GM18858 (cell line): ENCODE data around the gene NYAP1.

Experiments
- ATAC-seq: cut with Tn5 transposase; IDR thresholded peaks from one replicate; pipeline ENCODE4 v1.9.1; 2021; ENCODE audit not compliant: unreplicated experiment

NYAP1 gene

DNA sequence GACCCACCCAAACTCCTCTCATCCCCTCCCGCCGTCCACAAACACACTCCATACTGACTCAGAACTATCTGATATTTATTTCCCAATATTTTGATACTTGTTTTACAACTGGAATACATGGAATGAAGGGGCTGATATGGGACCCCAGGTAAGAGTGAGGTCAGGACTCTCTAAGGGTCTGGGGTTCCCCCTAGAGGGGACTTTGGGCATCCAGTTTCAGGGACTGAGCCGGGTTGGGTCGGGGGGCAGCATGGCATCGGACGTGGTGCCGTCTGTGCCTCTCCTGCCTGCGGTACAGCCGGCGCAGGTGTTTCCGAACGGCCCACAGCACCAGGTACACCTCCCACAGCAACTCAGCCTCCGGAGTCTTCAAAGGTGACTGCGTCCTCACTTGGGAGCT is 27.2 kb upstream of the NYAP1 start:
- ATAC-seq, result no peak

DNA sequence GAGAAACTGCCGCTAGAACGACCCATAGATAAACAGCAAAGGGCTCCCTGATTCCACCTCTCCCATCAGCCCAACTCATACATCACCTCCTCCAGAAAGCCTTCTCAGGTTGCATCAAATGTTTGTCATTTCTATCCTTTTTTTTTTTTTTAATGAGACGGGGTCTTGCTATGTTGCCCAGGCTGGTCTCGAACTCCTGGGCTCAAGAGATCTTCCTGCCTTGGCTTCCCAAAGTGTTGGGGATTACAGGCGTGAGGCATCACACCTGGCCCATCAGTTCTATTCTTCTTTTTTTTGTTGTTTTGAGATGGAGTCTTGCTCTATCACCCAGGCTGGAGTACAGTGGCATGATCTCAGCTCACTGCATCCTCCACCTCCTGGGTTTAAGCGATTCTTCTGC is 26.7 kb upstream of the NYAP1 start:
- no peak for ATAC-seq

DNA sequence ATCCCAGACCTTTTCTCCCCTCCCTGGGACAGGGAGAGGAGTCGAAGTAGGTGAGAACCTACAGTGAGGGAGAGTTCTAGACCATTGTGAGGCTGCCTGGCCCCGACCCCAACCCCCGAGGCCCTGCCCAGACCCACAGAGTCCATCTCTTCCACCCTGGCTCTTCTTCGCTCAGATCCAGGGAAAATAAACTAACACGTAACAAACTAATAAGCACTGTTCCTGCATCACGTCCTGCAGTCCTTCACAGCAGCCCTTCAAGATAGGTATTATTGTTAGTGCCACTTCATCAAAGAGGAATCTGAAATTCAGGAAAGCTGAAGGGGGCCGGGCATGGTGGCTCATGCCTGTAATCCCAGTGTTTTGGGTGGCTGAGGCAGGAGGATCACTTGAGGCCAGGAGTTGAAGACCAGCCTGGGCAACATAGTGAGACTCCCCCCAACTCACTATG is 19.5 kb upstream of the NYAP1 start, which contains the start of gene SPACDR:
TSS of gene SPACDR (minus strand) at position 51 of the 451 bp plus-strand sequence. CDS start 235 bp downstream, outside the sequence.
- no peak for ATAC-seq

DNA sequence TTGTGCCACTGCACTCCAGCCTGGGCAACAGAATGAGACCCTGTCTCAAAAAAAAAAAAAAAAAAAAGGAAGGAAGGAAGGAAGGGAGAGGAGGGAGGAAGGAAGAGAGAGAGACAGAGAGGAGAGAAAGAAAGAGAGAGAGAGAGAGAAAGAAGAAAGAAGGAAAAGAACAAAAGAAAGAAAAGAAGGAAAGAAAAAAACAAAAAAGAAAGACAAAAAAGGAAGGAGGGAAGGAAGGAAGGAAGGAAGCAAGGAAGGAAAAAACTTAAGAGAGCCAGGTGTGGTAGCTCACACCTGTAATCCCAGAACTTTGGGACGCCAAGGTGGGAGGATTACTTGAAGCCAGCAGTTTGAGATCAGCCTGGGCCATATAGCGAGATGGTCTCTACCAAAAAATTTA is 18.9 kb upstream of the NYAP1 start:
- no peak for ATAC-seq

DNA sequence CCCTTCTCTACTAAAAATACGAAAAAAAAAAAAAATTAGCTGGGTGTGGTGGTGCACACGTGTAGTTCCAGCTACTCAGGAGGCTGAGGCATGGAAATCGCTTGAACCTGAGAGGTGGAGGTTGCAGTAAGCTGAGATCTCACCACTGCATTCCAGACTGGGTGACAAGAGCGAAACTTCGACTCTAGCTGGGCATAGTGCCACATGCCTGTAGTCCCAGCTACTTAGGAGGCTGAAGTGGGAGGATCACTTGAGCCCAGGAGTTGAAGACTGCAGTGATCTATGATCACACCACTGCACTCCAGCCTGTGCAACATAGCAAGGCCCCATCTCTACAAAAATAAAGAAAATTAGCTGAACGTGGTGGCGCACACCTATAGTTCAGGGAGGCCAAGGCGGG is 18.4 kb upstream of the NYAP1 start:
- ATAC-seq, result no peak

DNA sequence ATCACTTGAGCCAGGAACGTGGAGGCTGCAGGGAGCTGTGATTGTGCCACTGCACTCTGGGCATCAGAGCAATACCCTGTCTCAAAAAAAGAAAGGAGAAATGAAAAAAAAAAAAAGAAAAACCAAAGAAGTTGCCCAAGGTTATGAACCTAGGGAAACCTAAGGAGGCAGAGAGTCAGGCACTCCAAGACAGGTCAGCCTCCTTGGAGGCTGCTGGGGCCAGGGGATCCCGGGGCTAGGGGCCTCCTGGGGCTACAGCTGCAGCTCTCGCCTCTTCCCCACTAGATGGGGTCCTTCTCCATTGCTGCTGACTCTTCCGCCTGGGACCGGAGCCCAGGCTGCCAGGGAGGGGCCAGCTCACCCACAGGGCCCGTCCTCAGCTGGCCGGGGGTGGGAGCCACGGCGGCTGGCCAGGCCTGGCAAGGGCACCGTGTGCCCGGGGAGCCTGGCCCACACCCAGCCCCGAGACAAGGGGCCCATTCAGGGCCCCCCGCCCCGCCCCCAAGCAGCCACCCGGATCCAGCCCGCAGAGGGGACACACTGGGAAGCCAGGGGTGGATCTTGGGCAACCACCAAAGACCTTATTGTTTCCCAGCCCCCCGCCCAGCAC is 17.9 kb upstream of the NYAP1 start:
- no peak for ATAC-seq

DNA sequence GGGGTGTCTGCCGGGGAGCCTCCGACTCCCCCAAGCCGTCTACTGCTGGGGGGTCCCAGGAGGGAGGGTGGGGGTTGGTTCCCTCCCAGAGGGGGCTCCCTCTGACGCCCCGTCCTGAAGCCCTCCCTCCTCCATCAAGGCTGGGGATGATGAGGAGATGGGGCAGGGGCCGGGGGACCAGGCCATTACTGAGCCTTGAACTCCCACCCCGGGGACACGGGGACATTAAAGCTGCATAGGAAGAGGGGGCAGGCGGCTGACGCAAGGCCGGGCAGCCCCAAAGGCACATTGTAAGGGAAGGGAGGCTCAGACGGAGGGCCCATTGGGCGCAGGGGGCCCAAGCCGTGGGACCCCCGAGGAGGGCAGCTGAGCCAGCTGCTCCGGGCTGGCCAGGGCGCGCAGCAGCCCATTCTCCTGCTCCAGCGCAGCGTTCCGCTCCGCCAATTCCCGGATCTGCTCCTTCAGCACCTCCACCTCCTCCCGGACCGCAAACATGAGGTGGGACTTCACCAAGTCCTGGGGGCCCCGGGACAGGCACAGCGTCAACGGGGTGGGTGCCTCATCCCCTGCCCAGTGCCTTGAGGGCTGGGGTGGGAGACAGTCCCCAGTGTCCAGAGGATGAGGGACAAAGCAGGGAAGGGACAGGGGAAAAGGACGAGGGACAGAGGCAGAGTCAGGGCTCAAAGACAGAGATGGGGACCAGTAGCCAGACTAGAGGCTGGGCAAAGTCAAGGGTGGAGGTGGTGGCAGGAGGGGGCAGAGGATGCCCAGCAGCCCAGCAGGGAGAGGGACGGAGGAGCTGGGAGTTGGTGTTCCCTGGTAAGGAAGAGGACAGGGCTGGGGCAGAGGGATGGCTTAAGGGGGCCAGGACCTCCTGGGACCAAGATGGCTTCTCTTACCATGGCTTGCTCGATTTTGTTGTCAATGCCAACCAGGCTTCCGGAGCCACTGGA is 16.8 kb upstream of the NYAP1 start:
- no peak for ATAC-seq

DNA sequence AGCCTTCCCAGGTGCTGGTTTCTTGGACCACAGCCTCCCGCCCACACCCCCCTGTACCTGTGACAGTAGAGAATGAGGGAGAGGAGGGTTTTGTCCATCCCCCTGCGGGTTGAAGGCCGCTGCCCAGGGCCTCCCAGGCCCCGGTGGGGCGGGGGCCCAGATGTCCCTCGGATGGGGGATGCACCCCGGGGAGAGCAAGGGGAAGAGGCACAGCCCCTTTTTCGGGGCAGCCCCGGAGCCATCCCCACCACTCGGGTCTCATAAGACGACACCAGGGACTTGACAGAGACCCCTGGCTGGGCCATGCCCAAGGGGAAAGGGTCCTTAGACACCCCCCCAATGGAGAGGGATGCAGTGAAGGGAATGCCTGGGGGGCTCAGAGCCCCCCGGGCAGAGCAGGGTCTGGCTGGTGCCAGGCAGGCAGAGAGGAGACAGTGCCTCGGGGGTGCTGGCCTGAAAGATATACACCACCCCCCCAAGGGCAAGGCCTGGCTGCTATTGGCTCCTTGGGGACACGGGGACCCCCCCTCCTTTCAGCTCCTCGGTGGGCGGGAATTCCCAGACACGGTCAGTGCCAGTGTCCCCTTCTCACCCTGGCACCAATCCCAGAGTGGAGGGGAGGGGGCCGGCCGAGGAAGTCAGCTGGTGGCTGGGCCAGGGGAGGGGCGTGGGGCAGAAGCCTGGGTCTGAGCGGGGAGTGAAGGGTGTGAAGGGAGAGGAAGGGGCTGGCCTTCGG is 15.9 kb upstream of the NYAP1 start:
- ATAC-seq, result no peak

DNA sequence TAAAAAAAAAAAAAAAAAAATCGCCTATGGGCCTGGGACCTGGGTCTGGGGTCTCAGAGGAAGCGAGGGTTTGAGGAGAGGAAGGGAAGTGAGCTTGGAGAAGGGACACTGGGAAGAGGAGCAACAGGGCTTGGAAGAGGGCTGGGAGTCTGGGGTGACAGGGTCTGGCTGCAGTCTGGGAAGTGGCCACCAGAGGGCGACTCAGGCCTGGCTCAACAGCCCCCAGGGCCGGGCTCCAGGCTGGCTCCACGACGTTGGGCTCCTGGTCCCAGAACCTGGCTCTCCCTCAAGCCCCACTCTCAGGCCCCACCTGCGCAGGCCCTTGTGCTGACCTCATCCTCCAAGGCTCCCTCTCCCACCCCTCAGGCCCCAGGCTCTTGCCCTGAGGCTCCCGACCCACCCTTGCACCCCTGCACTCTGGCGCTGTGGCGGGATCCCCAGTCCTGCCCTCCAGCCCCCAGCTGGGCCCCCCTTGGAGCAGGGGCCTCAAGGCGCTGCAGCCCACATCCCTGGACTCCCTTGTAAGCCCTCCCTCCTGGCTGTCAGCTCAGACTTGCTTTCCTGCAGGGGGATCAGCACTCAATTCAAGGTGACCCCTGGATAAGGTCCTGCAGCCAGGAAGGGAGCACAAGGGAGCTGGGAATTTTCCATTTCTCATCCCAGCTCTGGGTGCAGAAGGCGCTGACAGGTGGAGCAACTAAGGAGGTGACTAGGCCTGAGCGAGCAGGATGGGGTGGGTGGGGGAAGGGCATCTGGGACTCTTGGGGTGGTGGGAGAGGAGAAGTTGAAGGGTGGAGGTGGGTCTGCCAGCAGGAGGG is 14.3 kb upstream of the NYAP1 start:
- no peak for ATAC-seq

DNA sequence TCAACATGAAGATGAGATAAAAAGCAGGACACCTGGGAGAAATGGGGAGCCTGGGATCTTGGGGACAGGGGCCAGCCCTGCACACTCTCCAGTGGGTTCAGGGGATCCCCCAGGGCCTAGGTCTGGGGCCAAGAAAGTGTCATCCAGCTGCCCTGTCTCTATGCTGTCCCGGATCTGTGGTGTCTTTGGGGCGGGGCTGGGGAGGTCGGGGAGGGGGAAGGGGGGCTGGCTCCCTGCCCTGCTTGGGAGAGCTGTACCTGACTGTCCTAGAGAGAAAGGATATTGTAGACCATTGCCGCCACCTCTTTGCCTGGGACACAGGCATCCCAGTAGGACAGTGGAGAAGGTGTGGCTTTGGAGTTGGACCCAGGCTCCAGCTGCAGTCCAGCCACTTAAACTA is 12.7 kb upstream of the NYAP1 start:
- ATAC-seq, result no peak

DNA sequence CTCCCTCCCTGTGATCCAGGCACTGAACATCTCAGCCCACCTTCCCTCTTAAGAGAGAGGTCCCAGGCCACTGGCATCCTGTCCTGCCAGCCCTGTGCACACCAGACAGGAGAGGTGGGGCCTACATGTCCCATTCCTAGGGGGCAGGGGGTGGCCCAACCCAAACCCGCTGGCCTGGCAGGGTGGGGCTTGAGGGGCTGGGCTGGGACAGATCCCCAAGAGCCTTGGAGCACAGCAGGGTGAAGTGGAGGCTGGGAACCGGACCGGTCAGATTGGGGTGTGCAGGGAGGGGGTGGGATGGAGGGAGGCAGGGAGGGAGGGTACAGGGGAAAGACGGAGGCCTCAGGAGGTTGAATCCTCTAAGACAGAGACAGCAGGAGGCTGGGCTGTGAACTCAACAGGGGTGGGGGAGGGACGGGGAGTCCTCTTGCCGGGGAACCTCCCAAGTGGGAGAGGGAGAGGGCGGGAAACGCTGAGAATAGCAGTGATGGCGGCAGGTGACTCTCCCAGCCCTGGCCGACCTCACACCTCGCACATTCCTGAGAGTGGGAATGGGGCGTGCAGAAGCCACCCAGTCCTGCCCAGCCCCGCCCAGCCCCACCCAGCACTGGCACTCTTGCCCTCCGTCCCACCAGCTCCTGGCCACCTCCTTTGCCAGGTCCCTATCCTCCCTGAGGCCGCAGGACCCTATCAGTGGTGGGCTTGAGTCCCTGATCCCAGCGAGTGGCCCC is 11.4 kb upstream of the NYAP1 start:
- ATAC-seq, result no peak

DNA sequence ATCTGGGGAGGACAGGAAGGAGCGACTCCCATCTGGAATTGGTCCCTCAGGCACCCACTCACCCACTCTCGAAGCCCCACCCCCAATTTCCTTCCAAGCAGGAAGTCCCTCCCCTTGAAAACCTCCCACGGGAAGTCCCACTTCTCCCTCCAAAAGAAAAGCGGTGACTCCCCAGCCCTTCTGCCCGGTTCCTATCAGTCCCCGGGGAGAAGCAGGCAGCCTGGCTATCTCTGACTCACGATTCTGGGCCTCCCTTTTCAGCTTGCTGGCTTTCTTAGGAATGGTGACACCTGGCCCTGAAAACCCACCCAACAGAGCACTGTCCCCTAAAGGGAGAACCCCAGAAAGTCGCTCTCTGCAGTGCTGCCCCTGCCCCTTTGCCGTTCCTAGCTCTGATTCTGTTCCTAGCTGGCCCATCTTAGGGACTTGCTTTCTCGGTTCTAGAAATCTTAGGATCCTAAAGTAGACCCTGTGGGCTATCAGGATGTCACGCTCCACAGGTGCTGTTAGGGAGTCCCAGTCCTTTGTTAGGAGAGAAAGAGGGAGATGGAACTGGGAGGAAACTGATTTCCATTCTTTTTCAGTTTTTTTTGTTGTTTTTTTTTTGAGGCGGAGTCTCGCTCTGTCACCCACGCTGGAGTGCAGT is 10.8 kb upstream of the NYAP1 start:
- no peak for ATAC-seq

DNA sequence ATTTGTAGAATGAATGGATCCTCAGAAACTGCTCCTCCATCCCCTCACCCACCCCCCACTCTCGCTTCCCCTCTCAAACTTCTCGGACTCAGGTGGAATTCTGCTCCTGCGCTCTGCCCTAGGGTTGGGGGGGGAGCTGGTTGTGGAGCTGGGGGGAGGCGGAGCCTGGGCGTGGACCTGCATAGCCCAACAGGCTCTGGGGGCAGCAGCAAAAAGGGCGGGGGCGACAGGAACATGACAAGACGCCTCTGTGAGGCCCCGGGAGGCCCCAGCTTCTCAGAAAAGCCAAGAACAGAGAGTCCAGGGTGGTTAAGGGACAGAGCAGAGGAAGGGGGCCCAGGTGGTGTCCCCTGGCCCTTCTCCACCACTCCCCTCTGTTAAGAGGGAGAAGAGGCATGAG is 8.2 kb upstream of the NYAP1 start:
- ATAC-seq, result no peak

DNA sequence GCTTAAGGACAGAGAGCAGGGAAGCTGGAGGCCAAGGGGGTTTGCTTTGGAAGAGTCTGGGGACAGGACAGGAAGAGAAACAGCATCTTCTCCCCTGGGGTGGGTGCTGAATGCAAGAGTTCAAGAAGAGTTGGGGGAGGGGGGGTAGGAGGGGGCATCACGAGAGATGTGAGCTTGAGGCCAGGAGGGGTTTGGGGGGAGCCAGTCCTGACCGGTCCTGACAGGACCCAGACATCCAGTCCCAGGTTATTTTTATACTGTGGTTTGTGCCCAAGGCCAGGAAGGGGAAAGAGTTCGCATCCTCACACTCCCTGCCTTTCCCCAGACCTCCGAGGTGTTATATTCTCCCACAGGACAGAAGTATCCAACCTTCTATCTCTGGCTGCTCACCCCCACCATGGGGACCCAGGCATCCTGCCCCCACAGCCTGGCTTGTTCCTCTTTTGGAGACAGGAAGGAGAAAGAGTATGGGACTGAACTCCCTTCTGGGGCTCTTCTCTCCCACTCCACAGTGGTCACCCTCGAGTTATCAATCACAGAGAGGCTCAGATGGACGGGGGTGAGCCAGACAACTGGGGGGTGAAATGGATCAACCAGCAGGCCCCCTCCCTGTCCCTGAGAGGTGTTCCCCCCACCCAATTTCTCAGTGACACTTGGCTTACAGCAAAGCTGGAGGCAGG is 7.5 kb upstream of the NYAP1 start:
- no peak for ATAC-seq

DNA sequence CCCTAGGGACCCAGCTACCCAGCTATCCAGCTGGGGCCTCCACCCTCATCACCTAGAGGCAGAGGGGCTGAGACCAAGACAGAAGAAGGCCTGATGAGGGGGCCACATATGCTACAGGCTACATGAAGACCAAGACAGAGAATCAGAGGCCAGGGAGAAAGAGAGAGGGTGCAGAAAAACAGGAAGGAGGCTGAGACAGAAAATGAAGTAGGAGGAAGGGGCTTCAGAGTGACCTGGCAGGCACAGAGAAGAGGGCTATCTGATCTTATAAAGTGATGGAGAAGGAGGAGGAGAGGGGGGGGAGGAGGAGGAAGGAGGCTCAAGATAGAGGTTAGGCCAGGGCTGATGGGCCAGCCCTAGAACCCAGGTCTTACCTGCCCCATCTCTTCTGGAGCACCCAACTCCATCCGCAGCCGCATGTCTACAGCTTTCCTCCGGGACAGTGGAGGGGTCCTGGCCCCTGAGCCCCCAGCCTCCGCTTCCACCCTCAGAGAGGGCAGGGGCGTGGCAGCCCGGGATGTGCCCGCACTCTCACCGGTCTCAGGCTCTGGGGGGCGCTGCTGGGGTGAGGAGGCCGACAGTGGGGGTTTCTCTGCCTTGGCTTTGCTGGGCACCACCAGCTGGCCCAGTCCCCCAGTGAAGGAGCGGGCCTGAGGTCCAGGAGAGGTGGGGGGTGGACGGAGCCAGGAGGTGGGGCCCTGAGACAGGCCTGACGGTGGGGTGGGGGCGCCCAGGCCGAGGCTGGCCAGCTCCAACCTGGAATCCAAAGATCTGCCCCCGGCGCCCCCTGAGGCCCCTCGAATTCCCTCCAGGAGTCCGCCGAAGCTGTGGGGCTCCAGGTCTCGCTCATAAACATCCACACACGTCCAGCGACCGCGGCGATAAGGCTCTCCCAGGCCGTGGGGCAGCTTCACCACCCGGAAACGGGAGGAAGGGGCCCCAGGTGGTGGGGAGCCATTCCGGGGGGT is 6.5 kb upstream of the NYAP1 start:
- ATAC-seq, result no peak

DNA sequence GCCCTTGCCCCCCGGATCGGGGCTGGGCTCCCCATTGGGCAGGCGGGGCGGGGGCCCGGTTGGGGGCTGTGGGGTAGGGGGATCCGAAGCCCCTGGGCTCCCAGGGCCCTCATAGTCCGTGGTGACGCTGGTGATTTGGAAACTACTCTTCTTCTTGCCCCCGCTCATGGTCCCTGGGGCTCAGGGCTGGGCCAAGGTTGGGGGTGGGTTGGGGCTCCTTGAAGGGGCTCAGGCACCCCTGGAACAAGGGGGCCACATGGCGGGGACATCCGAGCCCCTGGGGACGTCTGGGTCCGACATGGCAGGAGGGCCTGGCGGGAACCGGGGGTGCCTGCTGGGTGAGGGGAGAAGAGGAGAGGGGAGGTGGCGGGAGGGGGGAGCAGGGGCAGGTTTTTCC is 5.9 kb upstream of the NYAP1 start:
- ATAC-seq, result no peak

DNA sequence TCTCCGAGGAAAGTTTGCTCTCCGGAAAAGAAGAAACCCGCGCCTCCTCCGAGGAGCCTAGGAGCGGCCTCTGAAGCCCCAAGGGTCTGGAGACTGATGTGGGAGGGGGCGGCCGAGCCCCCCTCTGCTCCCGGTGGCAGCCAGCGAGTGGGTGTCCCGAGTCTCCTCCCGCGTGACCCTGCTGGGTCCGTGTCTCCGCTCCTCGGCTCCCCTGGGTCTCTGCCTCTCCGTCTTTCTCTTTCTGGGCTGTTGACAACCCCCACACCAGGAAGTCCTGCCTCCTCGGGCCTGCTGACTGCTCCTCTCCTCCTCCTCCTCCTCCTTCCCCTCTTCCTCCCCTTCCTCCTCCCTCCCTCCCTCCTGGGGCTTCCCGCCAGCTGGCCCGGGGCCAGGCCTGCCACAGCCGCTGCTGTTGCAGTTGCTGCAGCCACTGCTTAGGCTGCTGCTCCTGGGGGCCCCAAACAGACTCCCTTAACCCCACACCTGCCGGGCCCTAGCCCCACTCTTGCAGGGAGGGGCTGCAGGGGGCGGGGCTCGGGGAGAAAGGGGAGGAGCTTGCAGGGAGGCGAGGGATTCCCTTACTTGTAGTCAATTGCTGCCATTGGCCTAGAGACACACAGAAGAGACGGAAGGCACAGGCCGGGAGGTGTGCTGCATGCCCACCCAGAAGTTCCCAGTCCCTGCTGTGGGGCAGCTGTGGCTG is 4.6 kb upstream of the NYAP1 start, which contains the start of gene TSC22D4:
TSS of gene TSC22D4 (minus strand) at position 257 of the 703 bp plus-strand sequence. CDS start 1,176 bp downstream, outside the sequence.
- peak; percentile 36 for ATAC-seq
